KMS-11 (cell line): ENCODE measurements around the gene NOTUM.

Source experiments
- H2AFZ ChIP-seq: fragments of 200-600 bp; sonication (generic); 2 replicates; pipeline ENCODE4 v1.6.1; 2016; ENCODE audit warnings: antibody characterized with exemption, mixed run types, low read depth
- H3K27ac ChIP-seq: fragments of 200-600 bp; sonication (generic); 2 replicates; pipeline ENCODE4 v1.6.1; 2016; ENCODE audit warnings: mild to moderate bottlenecking, mixed run types
- H3K27me3 ChIP-seq: fragments of 200-600 bp; sonication (generic); 2 replicates; pipeline ENCODE4 v1.6.1; 2017; ENCODE audit warnings: mild to moderate bottlenecking, low read depth, mixed run types, moderate library complexity; ENCODE audit not compliant: insufficient read depth
- H3K36me3 ChIP-seq: fragments of 200-600 bp; sonication (generic); 2 replicates; pipeline ENCODE4 v1.6.1; 2017; ENCODE audit warnings: mild to moderate bottlenecking, mixed run types; ENCODE audit not compliant: insufficient read depth
- H3K4me1 ChIP-seq: fragments of 200-600 bp; sonication (generic); 2 replicates; pipeline ENCODE4 v1.6.1; 2016; ENCODE audit warnings: mild to moderate bottlenecking, low read depth, mixed run types; ENCODE audit not compliant: poor library complexity, severe bottlenecking
- H3K4me2 ChIP-seq: fragments of 200-600 bp; sonication (generic); 2 replicates; pipeline ENCODE4 v1.7.0; 2016; ENCODE audit warnings: mild to moderate bottlenecking, mixed run types
- H3K4me3 ChIP-seq: fragments of 200-600 bp; sonication (generic); IDR thresholded peaks from 2 replicates; pipeline ENCODE4 v1.6.1; 2017; ENCODE audit warnings: low read depth, low read length, mixed read lengths; ENCODE audit not compliant: insufficient read depth
- H3K79me2 ChIP-seq: fragments of 200-600 bp; sonication (generic); 2 replicates; pipeline ENCODE4 v1.6.1; 2016; ENCODE audit warnings: low read depth, mixed run types; ENCODE audit not compliant: insufficient read depth
- H3K9ac ChIP-seq: fragments of 200-600 bp; sonication (generic); 2 replicates; pipeline ENCODE4 v1.6.1; 2016; ENCODE audit warnings: mild to moderate bottlenecking, mixed run types
- H4K20me1 ChIP-seq: fragments of 200-600 bp; sonication (generic); 2 replicates; pipeline ENCODE4 v1.6.1; 2016; ENCODE audit warnings: mild to moderate bottlenecking, mixed run types; ENCODE audit not compliant: insufficient read depth
- CTCF ChIP-seq: fragments of 200-600 bp; sonication (generic); conservative IDR thresholded peaks from 2 replicates; pipeline ENCODE4 v1.6.1; 2017; ENCODE audit warnings: low read depth, mild to moderate bottlenecking, antibody characterized with exemption, low read length, moderate library complexity, mixed read lengths

NOTUM gene

GRCh38 chr17:81904600-81905423 lies 56.2 kb downstream of the NOTUM start:
- Histone ChIP-seq H3K27ac (no peak overlapping the region), H2AFZ (no peak overlapping the region), H3K36me3 (no peaks in the 10 kb centered on the region), H3K9ac (no peak overlapping the region), H3K27me3 (no peaks in the 10 kb centered on the region), H3K4me1 (peaks cover 4% of the 10 kb centered on the region), H3K79me2 (no peaks in the 10 kb centered on the region), H3K4me2 (no peak overlapping the region), H3K4me3 (no peak overlapping the region), H4K20me1 (no peaks in the 10 kb centered on the region)
- no peak for TF ChIP-seq CTCF

GRCh38 chr17:81903896-81904599 lies 56.9 kb downstream of the NOTUM start:
- Histone ChIP-seq H3K36me3 (no peaks in the 10 kb centered on the region), H3K4me2 (no peak overlapping the region), H3K4me1 (no peaks in the 10 kb centered on the region), H2AFZ (no peak overlapping the region), H3K4me3 (no peak overlapping the region), H3K27me3 (no peaks in the 10 kb centered on the region), H3K79me2 (no peaks in the 10 kb centered on the region), H4K20me1 (no peaks in the 10 kb centered on the region), H3K9ac (no peak overlapping the region), H3K27ac (no peak overlapping the region)
- no peak for TF ChIP-seq CTCF

GRCh38 chr17:81903415-81903831 lies 57.6 kb downstream of the NOTUM start:
- no peaks in the 10 kb centered on the region for H4K20me1 ChIP-seq
- no peak for TF ChIP-seq CTCF
- H3K9ac ChIP-seq: no peak overlapping the region
- H3K4me2 ChIP-seq: no peak overlapping the region
- H3K4me3 ChIP-seq: no peak overlapping the region
- H3K36me3 ChIP-seq: no peaks in the 10 kb centered on the region
- H3K79me2 ChIP-seq: no peaks in the 10 kb centered on the region
- H2AFZ ChIP-seq: no peak overlapping the region
- H3K4me1 ChIP-seq: no peaks in the 10 kb centered on the region
- H3K27me3 ChIP-seq: no peaks in the 10 kb centered on the region
- no peak overlapping the region for H3K27ac ChIP-seq

GRCh38 chr17:81902653-81903414 lies 58.2 kb downstream of the NOTUM start:
- Histone ChIP-seq H3K79me2 (no peaks in the 10 kb centered on the region), H4K20me1 (no peaks in the 10 kb centered on the region), H3K4me3 (no peak overlapping the region), H3K27ac (no peak overlapping the region), H3K27me3 (no peaks in the 10 kb centered on the region), H3K36me3 (no peaks in the 10 kb centered on the region), H3K9ac (no peak overlapping the region), H3K4me2 (no peak overlapping the region), H3K4me1 (no peaks in the 10 kb centered on the region), H2AFZ (no peak overlapping the region)
- no peak for TF ChIP-seq CTCF
